C4-2B (cell line): ENCODE results near the gene CPA3.

ENCODE experiments used
- ZFX ChIP-seq: fragments of 450-650 bp; IDR thresholded peaks from 2 replicates; pipeline ENCODE4 v1.6.1; 2017
- TF ChIP-seq, protein P1 (sequence below): fragments of 450-650 bp; conservative IDR thresholded peaks from 2 replicates; pipeline ENCODE4 v1.5.1; 2017; ENCODE audit warnings: mild to moderate bottlenecking

DNA sequence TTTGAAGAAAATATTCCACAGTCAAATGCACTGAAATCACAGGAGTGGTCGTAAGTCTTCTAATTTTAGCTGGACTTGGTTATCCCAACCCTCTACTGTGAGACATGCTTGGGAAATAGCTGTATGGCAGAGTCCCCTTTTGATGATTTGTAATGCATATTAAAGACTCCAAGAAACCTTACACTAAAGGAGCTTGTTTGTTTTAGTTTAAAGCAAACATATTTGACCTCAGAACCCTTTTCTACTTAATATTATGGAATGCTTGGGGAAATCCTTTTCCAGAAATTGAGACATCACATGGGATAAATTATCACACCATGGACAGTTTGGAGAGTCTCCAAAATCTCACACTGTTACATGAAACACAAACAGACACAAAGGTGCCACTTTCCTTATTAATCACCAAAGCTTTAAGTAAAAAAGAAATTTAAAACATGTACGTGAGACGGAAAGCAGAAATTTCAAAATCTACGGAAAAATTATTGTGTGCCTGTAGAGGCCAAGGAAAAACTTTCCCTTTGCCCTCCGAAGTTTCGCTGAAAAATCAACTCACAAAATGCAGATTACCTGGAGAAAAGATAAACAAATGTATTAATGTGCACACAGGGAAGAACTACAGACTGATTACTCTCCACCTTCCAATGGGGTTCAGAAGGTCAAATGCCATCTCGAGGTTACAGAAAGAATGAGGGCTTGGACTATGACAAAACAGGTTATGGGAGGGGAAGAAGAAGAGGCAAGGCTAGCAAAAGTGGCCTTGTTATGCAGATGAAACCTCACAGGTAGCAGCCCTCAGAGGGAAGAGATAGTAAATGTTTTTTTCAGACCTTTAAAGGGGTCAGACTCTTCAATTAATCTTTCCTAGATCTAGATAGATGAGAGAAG, 44.5 kb upstream of the CPA3 start:
- TF ChIP-seq, protein P1, sequence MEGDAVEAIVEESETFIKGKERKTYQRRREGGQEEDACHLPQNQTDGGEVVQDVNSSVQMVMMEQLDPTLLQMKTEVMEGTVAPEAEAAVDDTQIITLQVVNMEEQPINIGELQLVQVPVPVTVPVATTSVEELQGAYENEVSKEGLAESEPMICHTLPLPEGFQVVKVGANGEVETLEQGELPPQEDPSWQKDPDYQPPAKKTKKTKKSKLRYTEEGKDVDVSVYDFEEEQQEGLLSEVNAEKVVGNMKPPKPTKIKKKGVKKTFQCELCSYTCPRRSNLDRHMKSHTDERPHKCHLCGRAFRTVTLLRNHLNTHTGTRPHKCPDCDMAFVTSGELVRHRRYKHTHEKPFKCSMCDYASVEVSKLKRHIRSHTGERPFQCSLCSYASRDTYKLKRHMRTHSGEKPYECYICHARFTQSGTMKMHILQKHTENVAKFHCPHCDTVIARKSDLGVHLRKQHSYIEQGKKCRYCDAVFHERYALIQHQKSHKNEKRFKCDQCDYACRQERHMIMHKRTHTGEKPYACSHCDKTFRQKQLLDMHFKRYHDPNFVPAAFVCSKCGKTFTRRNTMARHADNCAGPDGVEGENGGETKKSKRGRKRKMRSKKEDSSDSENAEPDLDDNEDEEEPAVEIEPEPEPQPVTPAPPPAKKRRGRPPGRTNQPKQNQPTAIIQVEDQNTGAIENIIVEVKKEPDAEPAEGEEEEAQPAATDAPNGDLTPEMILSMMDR: no peak
- TF ChIP-seq ZFX: no peak
